HEK293 (cell line): Measurements from ENCODE around the gene GAREM1.

Experiments
- CTCF ChIA-PET: fragments of 350-600 bp; formaldehyde crosslinking; extraction: SDS; loops from one replicate; lab custom pipeline; 2021; ENCODE audit warnings: antibody characterized with exemption; lab: Yijun Ruan, JAX
- POLR2A ChIA-PET: fragments of 300-600 bp; formaldehyde crosslinking; extraction: SDS; loops from one replicate; lab custom pipeline; 2020; ENCODE audit warnings: antibody characterized with exemption, inconsistent platforms; lab: Yijun Ruan, JAX
- H3K27ac ChIP-seq: fragments of 200-500 bp; sonication (Bioruptor generic); 2 replicates; pipeline ENCODE4 v1.5.1; 2014; ENCODE audit warnings: low read depth, low read length, control low read depth, inconsistent platforms; ENCODE audit errors: extremely low read depth
- H3K36me3 ChIP-seq, 2 experiments: fragments of 200-500 bp in 1 of 2; sonication (Bioruptor generic) in 1 of 2; 1 replicate in 1 of 2; 2 replicates in 1 of 2; pipeline ENCODE4 v1.5.1; 2014 to 2017; ENCODE audit warnings: inconsistent platforms in 2 of 2, low read length in 2 of 2; ENCODE audit not compliant: control insufficient read depth in 2 of 2, insufficient read depth in 1 of 2
- H3K4me1 ChIP-seq: fragments of 200-500 bp; sonication (Bioruptor generic); 2 replicates; pipeline ENCODE4 v1.5.1; 2014; ENCODE audit warnings: mild to moderate bottlenecking, low read length, inconsistent platforms; ENCODE audit not compliant: control insufficient read depth, insufficient read depth
- H3K4me3 ChIP-seq: 2 replicates; pipeline ENCODE4 v1.5.1; 2011; ENCODE audit warnings: low read depth, mild to moderate bottlenecking, control low read depth, low read length, moderate library complexity
- H3K9me3 ChIP-seq: fragments of 200-500 bp; sonication (Bioruptor generic); 2 replicates; pipeline ENCODE4 v1.5.1; 2014; ENCODE audit warnings: low read depth, low read length, inconsistent platforms; ENCODE audit not compliant: control insufficient read depth, insufficient read depth
- HOXC10 ChIP-seq: sonication (generic); formaldehyde crosslinking; IDR thresholded peaks from 2 replicates; pipeline ENCODE4 v1.8.1; 2023; ENCODE audit warnings: mild to moderate bottlenecking, missing genetic modification reagents
- KLF9 ChIP-seq: fragments of 450-650 bp; formaldehyde crosslinking; IDR thresholded peaks from 2 replicates; pipeline ENCODE4 v1.5.1; 2016; ENCODE audit warnings: missing biosample characterization, missing genetic modification characterization, low read depth
- PRDM1 ChIP-seq: fragments of 450-650 bp; formaldehyde crosslinking; IDR thresholded peaks from 2 replicates; pipeline ENCODE4; 2016; ENCODE audit warnings: missing biosample characterization, missing genetic modification characterization
- TRIM28 ChIP-seq: IDR thresholded peaks from 2 replicates; pipeline ENCODE4 v1.6.1; 2011; ENCODE audit warnings: low read length, control low read depth, borderline replicate concordance
- WT1 ChIP-seq: fragments of 450-650 bp; formaldehyde crosslinking; IDR thresholded peaks from 2 replicates; pipeline ENCODE4 v1.5.1; 2016; ENCODE audit warnings: missing biosample characterization, missing genetic modification characterization
- ZBTB7A ChIP-seq: fragments of 450-650 bp; formaldehyde crosslinking; IDR thresholded peaks from 2 replicates; pipeline ENCODE4 v1.5.1; 2016; ENCODE audit warnings: low read depth, missing biosample characterization, missing genetic modification characterization
- ZFHX2 ChIP-seq: fragments of 450-650 bp; formaldehyde crosslinking; conservative IDR thresholded peaks from 2 replicates; pipeline ENCODE4 v1.5.1; 2016; ENCODE audit warnings: missing biosample characterization, missing genetic modification characterization
- ZNF654 ChIP-seq: fragments of 450-650 bp; formaldehyde crosslinking; IDR thresholded peaks from 2 replicates; pipeline ENCODE4 v1.5.1; 2016; ENCODE audit warnings: low read depth, missing biosample characterization, missing genetic modification characterization
- ZNF664 ChIP-seq: fragments of 450-650 bp; formaldehyde crosslinking; IDR thresholded peaks from 2 replicates; pipeline ENCODE4 v1.5.1; 2016; ENCODE audit warnings: missing biosample characterization, missing genetic modification characterization
- ZNF677 ChIP-seq: fragments of 450-650 bp; IDR thresholded peaks from 2 replicates; pipeline ENCODE4 v1.5.0; 2018; ENCODE audit warnings: missing biosample characterization, mild to moderate bottlenecking, missing genetic modification characterization, moderate library complexity
- ZNF701 ChIP-seq: fragments of 450-650 bp; formaldehyde crosslinking; IDR thresholded peaks from 2 replicates; pipeline ENCODE4 v1.5.1; 2016; ENCODE audit warnings: missing biosample characterization, missing genetic modification characterization
- ZSCAN30 ChIP-seq: fragments of 450-650 bp; IDR thresholded peaks from 2 replicates; pipeline ENCODE4 v1.5.1; 2018; ENCODE audit warnings: missing biosample characterization, mild to moderate bottlenecking, missing genetic modification characterization, moderate library complexity
- TF ChIP-seq, protein P1 (sequence below): fragments of 450-650 bp; formaldehyde crosslinking; IDR thresholded peaks from 2 replicates; pipeline ENCODE4 v1.5.1; 2016; ENCODE audit warnings: missing biosample characterization, missing genetic modification characterization
- TF ChIP-seq, protein P2 (sequence below): fragments of 450-650 bp; formaldehyde crosslinking; IDR thresholded peaks from 2 replicates; pipeline ENCODE4 v1.5.1; 2016; ENCODE audit warnings: missing biosample characterization, missing genetic modification characterization
- TF ChIP-seq, protein P3 (sequence below): fragments of 450-650 bp; formaldehyde crosslinking; IDR thresholded peaks from 2 replicates; pipeline ENCODE4 v1.5.1; 2016; ENCODE audit warnings: missing biosample characterization, missing genetic modification characterization, borderline replicate concordance
- TF ChIP-seq, protein P4 (sequence below): IDR thresholded peaks from 2 replicates; pipeline ENCODE4 v1.6.1; 2011; ENCODE audit warnings: mild to moderate bottlenecking, low read depth, low read length, borderline replicate concordance

GAREM1 gene

DNA sequence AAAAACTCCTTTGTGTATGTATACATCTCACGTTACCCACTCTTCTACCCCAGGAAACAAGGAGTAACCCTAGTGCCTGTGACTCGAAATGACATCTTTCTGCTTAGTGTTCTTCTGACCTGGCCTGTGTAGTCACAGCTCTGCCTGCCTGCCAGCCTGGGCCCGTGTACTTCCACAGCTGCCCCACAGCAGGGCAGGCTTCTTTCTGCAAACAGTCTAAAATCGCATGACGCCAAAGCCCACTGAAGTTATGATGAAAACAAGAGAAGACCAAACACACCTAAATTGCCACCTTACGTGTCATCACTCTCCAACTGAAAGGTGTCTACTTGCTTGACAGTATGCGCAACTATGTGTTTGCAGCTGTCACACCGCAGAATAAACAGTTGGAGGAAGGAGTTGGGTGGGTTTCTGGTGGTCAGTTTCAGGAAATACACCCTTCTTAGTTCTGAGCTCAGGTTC is 1.5 kb downstream of the GAREM1 start (continued):
- TF ChIP-seq, protein P1, sequence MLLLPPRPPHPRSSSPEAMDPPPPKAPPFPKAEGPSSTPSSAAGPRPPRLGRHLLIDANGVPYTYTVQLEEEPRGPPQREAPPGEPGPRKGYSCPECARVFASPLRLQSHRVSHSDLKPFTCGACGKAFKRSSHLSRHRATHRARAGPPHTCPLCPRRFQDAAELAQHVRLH (tag by site-specific recombination) = peak; percentile 33; the same call in 1 of the 2 replicates
- TF ChIP-seq TRIM28 (peak; percentile 54; the same call in 1 of the 2 replicates), WT1 (tag by site-specific recombination) (no peak), ZNF664 (tag by site-specific recombination) (no peak), ZNF701 (no peak)
- TF ChIP-seq, protein P2, sequence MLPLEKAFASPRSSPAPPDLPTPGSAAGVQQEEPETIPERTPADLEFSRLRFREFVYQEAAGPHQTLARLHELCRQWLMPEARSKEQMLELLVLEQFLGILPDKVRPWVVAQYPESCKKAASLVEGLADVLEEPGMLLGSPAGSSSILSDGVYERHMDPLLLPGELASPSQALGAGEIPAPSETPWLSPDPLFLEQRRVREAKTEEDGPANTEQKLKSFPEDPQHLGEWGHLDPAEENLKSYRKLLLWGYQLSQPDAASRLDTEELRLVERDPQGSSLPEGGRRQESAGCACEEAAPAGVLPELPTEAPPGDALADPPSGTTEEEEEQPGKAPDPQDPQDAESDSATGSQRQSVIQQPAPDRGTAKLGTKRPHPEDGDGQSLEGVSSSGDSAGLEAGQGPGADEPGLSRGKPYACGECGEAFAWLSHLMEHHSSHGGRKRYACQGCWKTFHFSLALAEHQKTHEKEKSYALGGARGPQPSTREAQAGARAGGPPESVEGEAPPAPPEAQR (tag by site-specific recombination) = no peak

DNA sequence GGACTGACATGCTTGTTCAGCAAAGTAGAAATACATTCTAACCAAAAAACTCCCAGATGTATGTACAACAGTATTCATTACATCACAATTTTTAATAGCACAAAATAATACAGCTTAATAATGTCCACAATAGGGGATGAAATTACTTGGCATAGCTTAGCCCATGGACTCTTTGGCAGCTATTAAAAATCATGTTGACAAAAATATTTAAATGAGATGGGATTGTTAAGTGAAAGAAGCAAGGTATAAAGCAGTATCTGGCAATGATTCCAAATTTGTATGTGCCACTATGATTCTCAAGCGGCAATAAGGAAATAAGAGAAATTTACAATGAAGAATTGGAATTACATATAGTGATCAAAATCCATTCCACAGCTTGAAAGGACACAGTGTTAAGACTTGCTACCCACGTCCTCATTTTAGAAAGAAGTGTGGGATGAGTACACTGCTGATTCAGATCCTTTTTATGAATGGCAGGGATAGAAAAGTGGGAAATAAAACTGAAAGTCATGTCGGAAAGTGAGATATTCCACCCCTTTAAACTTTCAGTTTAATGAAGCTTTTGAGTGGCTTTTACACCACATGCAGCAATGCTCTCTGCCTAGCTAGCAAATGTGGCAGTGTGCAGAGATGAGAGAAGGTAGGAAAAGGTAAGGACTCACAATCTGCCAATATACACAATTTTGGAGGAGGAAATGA is 2.4 kb downstream of the GAREM1 start:
- no peaks in the 10 kb centered on the region for H3K36me3 ChIP-seq
- no peak overlapping the region for H3K27ac ChIP-seq
- peak overlapping the region; percentile 6; the same call in 1 of the 2 replicates for H3K4me3 ChIP-seq
- H3K9me3 ChIP-seq = no peaks in the 10 kb centered on the region
- ChIA-PET CTCF (interaction anchor here (0.5 to 6.0 kb wide), 9 partner anchors 14 to 315 kb away, joined by 3 to 62 read pairs (median 4); no protein-coding TSS in a partner anchor), POLR2A (interaction anchor here (0.7 to 0.8 kb wide), 2 partner anchors 84 to 126 kb away, joined by 3 to 4 read pairs; no protein-coding TSS in a partner anchor)
- H3K4me1 ChIP-seq = peaks cover 3% of the 10 kb centered on the region; the same call in 1 of the 2 replicates
- peak; percentile 81 for TF ChIP-seq ZNF664 (tag by site-specific recombination)
- TF ChIP-seq ZNF654 (tag by site-specific recombination) = no peak
- no peak for TF ChIP-seq ZBTB7A (tag by site-specific recombination)
- peak; percentile 92 for TF ChIP-seq PRDM1 (tag by site-specific recombination)
- TF ChIP-seq ZNF677 (tag by site-specific recombination) = no peak
- TF ChIP-seq ZSCAN30 (tag by site-specific recombination) = no peak
- TF ChIP-seq KLF9 (tag by site-specific recombination) = no peak
- TF ChIP-seq, protein P3, sequence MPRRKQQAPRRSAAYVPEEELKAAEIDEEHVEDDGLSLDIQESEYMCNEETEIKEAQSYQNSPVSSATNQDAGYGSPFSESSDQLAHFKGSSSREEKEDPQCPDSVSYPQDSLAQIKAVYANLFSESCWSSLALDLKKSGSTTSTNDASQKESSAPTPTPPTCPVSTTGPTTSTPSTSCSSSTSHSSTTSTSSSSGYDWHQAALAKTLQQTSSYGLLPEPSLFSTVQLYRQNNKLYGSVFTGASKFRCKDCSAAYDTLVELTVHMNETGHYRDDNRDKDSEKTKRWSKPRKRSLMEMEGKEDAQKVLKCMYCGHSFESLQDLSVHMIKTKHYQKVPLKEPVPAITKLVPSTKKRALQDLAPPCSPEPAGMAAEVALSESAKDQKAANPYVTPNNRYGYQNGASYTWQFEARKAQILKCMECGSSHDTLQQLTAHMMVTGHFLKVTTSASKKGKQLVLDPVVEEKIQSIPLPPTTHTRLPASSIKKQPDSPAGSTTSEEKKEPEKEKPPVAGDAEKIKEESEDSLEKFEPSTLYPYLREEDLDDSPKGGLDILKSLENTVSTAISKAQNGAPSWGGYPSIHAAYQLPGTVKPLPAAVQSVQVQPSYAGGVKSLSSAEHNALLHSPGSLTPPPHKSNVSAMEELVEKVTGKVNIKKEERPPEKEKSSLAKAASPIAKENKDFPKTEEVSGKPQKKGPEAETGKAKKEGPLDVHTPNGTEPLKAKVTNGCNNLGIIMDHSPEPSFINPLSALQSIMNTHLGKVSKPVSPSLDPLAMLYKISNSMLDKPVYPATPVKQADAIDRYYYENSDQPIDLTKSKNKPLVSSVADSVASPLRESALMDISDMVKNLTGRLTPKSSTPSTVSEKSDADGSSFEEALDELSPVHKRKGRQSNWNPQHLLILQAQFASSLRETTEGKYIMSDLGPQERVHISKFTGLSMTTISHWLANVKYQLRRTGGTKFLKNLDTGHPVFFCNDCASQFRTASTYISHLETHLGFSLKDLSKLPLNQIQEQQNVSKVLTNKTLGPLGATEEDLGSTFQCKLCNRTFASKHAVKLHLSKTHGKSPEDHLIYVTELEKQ = no peak
- TF ChIP-seq, protein P4, sequence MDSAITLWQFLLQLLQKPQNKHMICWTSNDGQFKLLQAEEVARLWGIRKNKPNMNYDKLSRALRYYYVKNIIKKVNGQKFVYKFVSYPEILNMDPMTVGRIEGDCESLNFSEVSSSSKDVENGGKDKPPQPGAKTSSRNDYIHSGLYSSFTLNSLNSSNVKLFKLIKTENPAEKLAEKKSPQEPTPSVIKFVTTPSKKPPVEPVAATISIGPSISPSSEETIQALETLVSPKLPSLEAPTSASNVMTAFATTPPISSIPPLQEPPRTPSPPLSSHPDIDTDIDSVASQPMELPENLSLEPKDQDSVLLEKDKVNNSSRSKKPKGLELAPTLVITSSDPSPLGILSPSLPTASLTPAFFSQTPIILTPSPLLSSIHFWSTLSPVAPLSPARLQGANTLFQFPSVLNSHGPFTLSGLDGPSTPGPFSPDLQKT = 0 out of 2 replicates have a peak, but pooled peaks have one; percentile 29
- TF ChIP-seq HOXC10 (CRISPR knock-in tag) = no peak
- TF ChIP-seq ZFHX2 = peak; percentile 39; the same call in 1 of the 2 replicates
